Liver (tissue), 9 donors: ENCODE results near the gene AQP6. TPM values are rescaled to one million over a fixed set of nuclear protein-coding genes. Genes with fewer than 3 reads are reported as not detected.

ENCODE experiments used
- DNase-seq: peaks from one replicate; pipeline ENCODE4 v3.0.0-alpha.2; 2017; ENCODE audit warnings: low spot score
- H3K27ac ChIP-seq, 2 donors: one replicate each; pipeline ENCODE4 v1.7.0; 2013; ENCODE audit warnings: inconsistent platforms in 2 of 2, low read length in 2 of 2, control low read depth in 1 of 2, low read depth in 1 of 2, mild to moderate bottlenecking in 1 of 2
- H3K27me3 ChIP-seq, 4 donors: one replicate each; pipeline versions ENCODE4 v1.6.1 to v1.7.0; 2013; ENCODE audit warnings: low read length in 3 of 4, inconsistent platforms in 1 of 4, mild to moderate bottlenecking in 1 of 4, moderate library complexity in 1 of 4; ENCODE audit not compliant: control insufficient read depth in 4 of 4, insufficient read depth in 4 of 4
- H3K36me3 ChIP-seq, 4 donors: one replicate each; pipeline versions ENCODE4 v1.6.1 to v1.7.0; 2013; ENCODE audit warnings: low read length in 3 of 4, mild to moderate bottlenecking in 3 of 4, low read depth in 1 of 4, moderate library complexity in 1 of 4; ENCODE audit not compliant: control insufficient read depth in 4 of 4, insufficient read depth in 3 of 4
- H3K4me1 ChIP-seq, 4 donors: one replicate each; pipeline versions ENCODE4 v1.6.1 to v1.7.0; 2013; ENCODE audit warnings: low read length in 3 of 4, mild to moderate bottlenecking in 3 of 4, moderate library complexity in 1 of 4; ENCODE audit not compliant: control insufficient read depth in 4 of 4, insufficient read depth in 4 of 4
- H3K4me3 ChIP-seq, 3 donors: one replicate each; pipeline versions ENCODE4 v1.6.1 to v1.7.0; 2013; ENCODE audit warnings: low read length in 3 of 3, control low read depth in 1 of 3, low read depth in 1 of 3, mild to moderate bottlenecking in 1 of 3
- H3K9ac ChIP-seq, 2 donors: one replicate each; pipeline ENCODE4 v1.7.0; 2013; ENCODE audit warnings: low read length in 2 of 2, mild to moderate bottlenecking in 2 of 2, moderate library complexity in 2 of 2, control low read depth in 1 of 2, low read depth in 1 of 2
- H3K9me3 ChIP-seq, 4 donors: one replicate each; pipeline versions ENCODE4 v1.6.1 to v1.7.0; 2013; ENCODE audit warnings: low read length in 3 of 4; ENCODE audit not compliant: control insufficient read depth in 4 of 4
- EGR1 ChIP-seq, 2 donors: IDR thresholded peaks; 2 replicates each; pipeline ENCODE4 v1.6.1; 2016 to 2018; ENCODE audit warnings: antibody characterized with exemption in 2 of 2, low read depth in 2 of 2
- FOXA1 ChIP-seq: IDR thresholded peaks from 2 replicates; pipeline ENCODE4 v1.6.1; 2016; ENCODE audit warnings: antibody characterized with exemption
- FOXA2 ChIP-seq: IDR thresholded peaks from 2 replicates; pipeline ENCODE4 v1.6.1; 2016; ENCODE audit warnings: antibody characterized with exemption
- GABPA ChIP-seq, 2 donors: IDR thresholded peaks in 1 of 2; conservative IDR thresholded peaks in 1 of 2; 2 replicates each; pipeline ENCODE4 v1.6.1; 2016; ENCODE audit warnings: antibody characterized with exemption in 2 of 2, mild to moderate bottlenecking in 1 of 2, moderate library complexity in 1 of 2
- HNF4A ChIP-seq, 2 donors: conservative IDR thresholded peaks; 2 replicates each; pipeline ENCODE4 v1.6.1; 2016; ENCODE audit warnings: antibody characterized with exemption in 2 of 2, mild to moderate bottlenecking in 2 of 2
- HNF4G ChIP-seq: IDR thresholded peaks from 2 replicates; pipeline ENCODE4 v1.6.1; 2016; ENCODE audit warnings: antibody characterized with exemption
- JUND ChIP-seq, 2 donors: IDR thresholded peaks; 2 replicates each; pipeline ENCODE4 v1.6.1; 2016; ENCODE audit warnings: antibody characterized with exemption in 2 of 2
- NR2F2 ChIP-seq: IDR thresholded peaks from 2 replicates; pipeline ENCODE4 v1.6.1; 2016; ENCODE audit warnings: antibody characterized with exemption
- RAD21 ChIP-seq, 2 donors: IDR thresholded peaks; 2 replicates each; pipeline ENCODE4 v1.6.1; 2016; ENCODE audit warnings: antibody characterized with exemption in 2 of 2, mild to moderate bottlenecking in 2 of 2
- RXRA ChIP-seq, 2 donors: IDR thresholded peaks; 2 replicates each; pipeline ENCODE4 v1.6.1; 2017 to 2018; ENCODE audit warnings: antibody characterized with exemption in 2 of 2, mild to moderate bottlenecking in 1 of 2
- SP1 ChIP-seq: IDR thresholded peaks from 2 replicates; pipeline ENCODE4 v1.6.1; 2018; ENCODE audit warnings: antibody characterized with exemption, mild to moderate bottlenecking
- TAF1 ChIP-seq: conservative IDR thresholded peaks from 2 replicates; pipeline ENCODE4 v1.6.1; 2016; ENCODE audit warnings: antibody characterized with exemption, mild to moderate bottlenecking
- YY1 ChIP-seq: IDR thresholded peaks from 2 replicates; pipeline ENCODE4 v1.6.1; 2016; ENCODE audit warnings: antibody characterized with exemption, mild to moderate bottlenecking
- WGBS: extraction: QIAGEN DNeasy Blood & Tissue Kit; methylation state at CpG from one replicate; pipeline ENCODE4 v1.1.7; 2013; 5-methylcytosine and 5-hydroxymethylcytosine counted together
- polyA plus RNA-seq, 2 donors: library from polyadenylated mRNA; stranded (reverse) in 1 of 2; unstranded in 1 of 2; fragments of 200-250 nt in 1 of 2; fragments of >200 nt in 1 of 2; fragmentation: Nextera tagmentation in 1 of 2; extraction: Ambion mirVana in 1 of 2; gene quantifications; one replicate each; pipeline versions ENCODE4 v1.2.1 to v1.2.3, GENCODE V29; 2013 to 2015
- total RNA-seq, 2 donors: library from RNA; depleted of rRNA; stranded (reverse); fragments of >200 nt; gene quantifications; one replicate each; pipeline ENCODE4 v1.2.3, GENCODE V29; 2014
- TF ChIP-seq, protein P1 (sequence below): fragments of 150-350 bp; IDR thresholded peaks from 2 replicates; pipeline ENCODE4 v1.5.1; 2017; ENCODE audit warnings: improper control_type of control experiment, low read depth, low read length; ENCODE audit not compliant: missing input control
- TF ChIP-seq, protein P2 (sequence below): IDR thresholded peaks from 2 replicates; pipeline ENCODE4 v1.6.1; 2016; ENCODE audit warnings: antibody characterized with exemption
- TF ChIP-seq, protein P3 (sequence below): IDR thresholded peaks from 2 replicates; pipeline ENCODE4 v1.6.1; 2016; ENCODE audit warnings: antibody characterized with exemption
- TF ChIP-seq, protein P4 (sequence below): IDR thresholded peaks from 2 replicates; pipeline ENCODE4 v1.6.1; 2016; ENCODE audit warnings: antibody characterized with exemption
- TF ChIP-seq, protein P5 (sequence below): IDR thresholded peaks from 2 replicates; pipeline ENCODE4 v1.6.1; 2016; ENCODE audit warnings: antibody characterized with exemption, mild to moderate bottlenecking
- donor health status: healthy.
- donor health status: healthy.
- donor health status: healthy.
- donor health status: healthy.
- donor health status: healthy.

The AQP6 gene
- total and polyA plus RNA-seq, 4 donors: 0.05 to 0.11 TPM; not detected in 2

DNA sequence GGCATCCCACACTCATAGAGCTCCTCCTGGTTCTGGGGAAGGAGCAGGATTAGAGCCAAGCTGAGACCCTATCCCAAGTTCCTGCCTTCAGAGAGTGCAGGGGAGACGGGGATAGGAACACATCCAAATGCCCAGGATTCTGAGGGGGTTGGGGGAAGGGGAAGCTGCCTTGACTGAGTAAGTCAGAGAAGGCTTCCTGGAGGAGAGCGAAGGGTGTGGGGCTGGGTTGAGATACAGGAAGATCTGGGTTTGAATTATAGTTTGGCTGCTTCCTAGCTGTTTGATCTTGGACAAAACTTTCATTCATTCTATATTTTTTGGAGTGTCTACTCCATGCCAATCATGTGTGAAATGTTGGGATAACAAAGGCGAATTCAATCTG lies 30.2 kb upstream of the AQP6 start:
- Histone ChIP-seq H3K9ac (no peak overlapping the region), H3K4me1 (peaks cover 0 to 3% (median 0%) of the 10 kb centered on the region in 4 donors), H3K27ac (no peak overlapping the region), H3K27me3 (no peaks in the 10 kb centered on the region), H3K36me3 (no peaks in the 10 kb centered on the region), H3K4me3 (no peak overlapping the region), H3K9me3 (no peaks in the 10 kb centered on the region)
- WGBS: 94% methylated on average over 3 of the region's 3 CpGs
- TF ChIP-seq RAD21 (IDR thresholded peaks at IDR 0.05) (no peak), EGR1 (IDR thresholded peaks at IDR 0.05; ENCODE audit: low read depth in 2 of 2) (no peak), SP1 (no peak), RXRA (IDR thresholded peaks at IDR 0.05) (no peak), TAF1 (no peak), HNF4A (conservative IDR thresholded peaks at IDR 0.05) (no peak), HNF4G (no peak), FOXA2 (no peak), GABPA (IDR thresholded peaks at IDR 0.05 in 1 of 2, conservative IDR thresholded peaks at IDR 0.05 in 1 of 2) (no peak), YY1 (no peak), JUND (IDR thresholded peaks at IDR 0.05) (no peak), NR2F2 (no peak), FOXA1 (no peak)
- TF ChIP-seq, protein P1, sequence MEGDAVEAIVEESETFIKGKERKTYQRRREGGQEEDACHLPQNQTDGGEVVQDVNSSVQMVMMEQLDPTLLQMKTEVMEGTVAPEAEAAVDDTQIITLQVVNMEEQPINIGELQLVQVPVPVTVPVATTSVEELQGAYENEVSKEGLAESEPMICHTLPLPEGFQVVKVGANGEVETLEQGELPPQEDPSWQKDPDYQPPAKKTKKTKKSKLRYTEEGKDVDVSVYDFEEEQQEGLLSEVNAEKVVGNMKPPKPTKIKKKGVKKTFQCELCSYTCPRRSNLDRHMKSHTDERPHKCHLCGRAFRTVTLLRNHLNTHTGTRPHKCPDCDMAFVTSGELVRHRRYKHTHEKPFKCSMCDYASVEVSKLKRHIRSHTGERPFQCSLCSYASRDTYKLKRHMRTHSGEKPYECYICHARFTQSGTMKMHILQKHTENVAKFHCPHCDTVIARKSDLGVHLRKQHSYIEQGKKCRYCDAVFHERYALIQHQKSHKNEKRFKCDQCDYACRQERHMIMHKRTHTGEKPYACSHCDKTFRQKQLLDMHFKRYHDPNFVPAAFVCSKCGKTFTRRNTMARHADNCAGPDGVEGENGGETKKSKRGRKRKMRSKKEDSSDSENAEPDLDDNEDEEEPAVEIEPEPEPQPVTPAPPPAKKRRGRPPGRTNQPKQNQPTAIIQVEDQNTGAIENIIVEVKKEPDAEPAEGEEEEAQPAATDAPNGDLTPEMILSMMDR: no peak
- TF ChIP-seq, protein P2, sequence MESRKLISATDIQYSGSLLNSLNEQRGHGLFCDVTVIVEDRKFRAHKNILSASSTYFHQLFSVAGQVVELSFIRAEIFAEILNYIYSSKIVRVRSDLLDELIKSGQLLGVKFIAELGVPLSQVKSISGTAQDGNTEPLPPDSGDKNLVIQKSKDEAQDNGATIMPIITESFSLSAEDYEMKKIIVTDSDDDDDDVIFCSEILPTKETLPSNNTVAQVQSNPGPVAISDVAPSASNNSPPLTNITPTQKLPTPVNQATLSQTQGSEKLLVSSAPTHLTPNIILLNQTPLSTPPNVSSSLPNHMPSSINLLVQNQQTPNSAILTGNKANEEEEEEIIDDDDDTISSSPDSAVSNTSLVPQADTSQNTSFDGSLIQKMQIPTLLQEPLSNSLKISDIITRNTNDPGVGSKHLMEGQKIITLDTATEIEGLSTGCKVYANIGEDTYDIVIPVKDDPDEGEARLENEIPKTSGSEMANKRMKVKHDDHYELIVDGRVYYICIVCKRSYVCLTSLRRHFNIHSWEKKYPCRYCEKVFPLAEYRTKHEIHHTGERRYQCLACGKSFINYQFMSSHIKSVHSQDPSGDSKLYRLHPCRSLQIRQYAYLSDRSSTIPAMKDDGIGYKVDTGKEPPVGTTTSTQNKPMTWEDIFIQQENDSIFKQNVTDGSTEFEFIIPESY: no peak
- TF ChIP-seq, protein P3, sequence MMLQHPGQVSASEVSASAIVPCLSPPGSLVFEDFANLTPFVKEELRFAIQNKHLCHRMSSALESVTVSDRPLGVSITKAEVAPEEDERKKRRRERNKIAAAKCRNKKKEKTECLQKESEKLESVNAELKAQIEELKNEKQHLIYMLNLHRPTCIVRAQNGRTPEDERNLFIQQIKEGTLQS: no peak
- TF ChIP-seq, protein P4, sequence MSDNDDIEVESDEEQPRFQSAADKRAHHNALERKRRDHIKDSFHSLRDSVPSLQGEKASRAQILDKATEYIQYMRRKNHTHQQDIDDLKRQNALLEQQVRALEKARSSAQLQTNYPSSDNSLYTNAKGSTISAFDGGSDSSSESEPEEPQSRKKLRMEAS: no peak
- TF ChIP-seq, protein P5, sequence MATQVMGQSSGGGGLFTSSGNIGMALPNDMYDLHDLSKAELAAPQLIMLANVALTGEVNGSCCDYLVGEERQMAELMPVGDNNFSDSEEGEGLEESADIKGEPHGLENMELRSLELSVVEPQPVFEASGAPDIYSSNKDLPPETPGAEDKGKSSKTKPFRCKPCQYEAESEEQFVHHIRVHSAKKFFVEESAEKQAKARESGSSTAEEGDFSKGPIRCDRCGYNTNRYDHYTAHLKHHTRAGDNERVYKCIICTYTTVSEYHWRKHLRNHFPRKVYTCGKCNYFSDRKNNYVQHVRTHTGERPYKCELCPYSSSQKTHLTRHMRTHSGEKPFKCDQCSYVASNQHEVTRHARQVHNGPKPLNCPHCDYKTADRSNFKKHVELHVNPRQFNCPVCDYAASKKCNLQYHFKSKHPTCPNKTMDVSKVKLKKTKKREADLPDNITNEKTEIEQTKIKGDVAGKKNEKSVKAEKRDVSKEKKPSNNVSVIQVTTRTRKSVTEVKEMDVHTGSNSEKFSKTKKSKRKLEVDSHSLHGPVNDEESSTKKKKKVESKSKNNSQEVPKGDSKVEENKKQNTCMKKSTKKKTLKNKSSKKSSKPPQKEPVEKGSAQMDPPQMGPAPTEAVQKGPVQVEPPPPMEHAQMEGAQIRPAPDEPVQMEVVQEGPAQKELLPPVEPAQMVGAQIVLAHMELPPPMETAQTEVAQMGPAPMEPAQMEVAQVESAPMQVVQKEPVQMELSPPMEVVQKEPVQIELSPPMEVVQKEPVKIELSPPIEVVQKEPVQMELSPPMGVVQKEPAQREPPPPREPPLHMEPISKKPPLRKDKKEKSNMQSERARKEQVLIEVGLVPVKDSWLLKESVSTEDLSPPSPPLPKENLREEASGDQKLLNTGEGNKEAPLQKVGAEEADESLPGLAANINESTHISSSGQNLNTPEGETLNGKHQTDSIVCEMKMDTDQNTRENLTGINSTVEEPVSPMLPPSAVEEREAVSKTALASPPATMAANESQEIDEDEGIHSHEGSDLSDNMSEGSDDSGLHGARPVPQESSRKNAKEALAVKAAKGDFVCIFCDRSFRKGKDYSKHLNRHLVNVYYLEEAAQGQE: no peak
- DNase-seq: no peak
